Neuronal stem cell (in vitro differentiated cells): ENCODE data around the gene DPM3.

Experiments
- DNase-seq: peaks from one replicate; pipeline ENCODE4 v3.0.0-alpha.2; 2013; ENCODE audit warnings: low spot score
- H2AFZ ChIP-seq: one replicate; pipeline ENCODE4 v1.6.1; 2013; ENCODE audit warnings: mild to moderate bottlenecking, low read length, inconsistent platforms
- H2AK5ac ChIP-seq: 2 replicates; pipeline ENCODE4 v1.6.1; 2013; ENCODE audit warnings: low read depth, mild to moderate bottlenecking, inconsistent platforms, low read length, moderate library complexity, mixed read lengths
- H2BK120ac ChIP-seq: 2 replicates; pipeline ENCODE4 v1.6.1; 2013; ENCODE audit warnings: low read depth, mild to moderate bottlenecking, inconsistent platforms, low read length, moderate library complexity, mixed read lengths
- H2BK12ac ChIP-seq: one replicate; pipeline ENCODE4 v1.6.1; 2013; ENCODE audit warnings: low read length, inconsistent platforms
- H2BK15ac ChIP-seq: 2 replicates; pipeline ENCODE4 v1.6.1; 2013; ENCODE audit warnings: mild to moderate bottlenecking, low read length, inconsistent platforms, mixed read lengths
- H2BK5ac ChIP-seq: one replicate; pipeline ENCODE4 v1.6.1; 2013; ENCODE audit warnings: inconsistent platforms, mild to moderate bottlenecking, low read length, moderate library complexity
- H3K14ac ChIP-seq: one replicate; pipeline ENCODE4 v1.6.1; 2013; ENCODE audit warnings: low read length, inconsistent platforms
- H3K18ac ChIP-seq: 2 replicates; pipeline ENCODE4 v1.6.1; 2013; ENCODE audit warnings: low read length, inconsistent platforms
- H3K23ac ChIP-seq: 2 replicates; pipeline ENCODE4 v1.6.1; 2013; ENCODE audit warnings: low read depth, mild to moderate bottlenecking, mixed read lengths, low read length, inconsistent platforms; ENCODE audit not compliant: poor library complexity
- H3K27ac ChIP-seq: replicated peaks from 3 replicates; pipeline ENCODE4 v1.5.1; 2013; ENCODE audit warnings: low read length, inconsistent platforms
- H3K27me3 ChIP-seq, 3 experiments: 2 replicates each; pipeline ENCODE4 v1.6.1; 2013; ENCODE audit warnings: low read length in 3 of 3, mild to moderate bottlenecking in 2 of 3, inconsistent platforms in 1 of 3, low read depth in 1 of 3, mixed read lengths in 1 of 3, moderate library complexity in 1 of 3; ENCODE audit not compliant: control insufficient read depth in 3 of 3, insufficient read depth in 3 of 3
- H3K36me3 ChIP-seq, 2 donors: replicated peaks in 1 of 2; 2 replicates each; pipeline ENCODE4 v1.6.1; 2013; ENCODE audit warnings: low read length in 2 of 2; ENCODE audit not compliant: control insufficient read depth in 2 of 2, insufficient read depth in 2 of 2
- H3K4ac ChIP-seq: 2 replicates; pipeline ENCODE4 v1.6.1; 2013; ENCODE audit warnings: inconsistent platforms, mild to moderate bottlenecking, low read length, moderate library complexity
- H3K4me1 ChIP-seq, 2 donors: 1 replicate in 1 of 2; 2 replicates in 1 of 2; pipeline ENCODE4 v1.6.1; 2013; ENCODE audit warnings: low read length in 2 of 2, low read depth in 1 of 2; ENCODE audit not compliant: control insufficient read depth in 2 of 2, insufficient read depth in 1 of 2
- H3K4me2 ChIP-seq: one replicate; pipeline ENCODE4 v1.6.1; 2013; ENCODE audit warnings: mild to moderate bottlenecking, low read length, inconsistent platforms; ENCODE audit not compliant: insufficient read depth, poor library complexity, severe bottlenecking
- H3K4me3 ChIP-seq, 2 donors: 2 replicates each; pipeline ENCODE4 v1.5.1; 2013; ENCODE audit warnings: low read length in 2 of 2, mild to moderate bottlenecking in 2 of 2, inconsistent platforms in 1 of 2, moderate library complexity in 1 of 2
- H3K79me1 ChIP-seq: one replicate; pipeline ENCODE4 v1.6.1; 2013; ENCODE audit warnings: low read depth, mild to moderate bottlenecking, inconsistent platforms, low read length, moderate library complexity
- H3K9ac ChIP-seq: one replicate; pipeline ENCODE4 v1.6.1; 2013; ENCODE audit warnings: mild to moderate bottlenecking, low read depth, low read length, inconsistent platforms; ENCODE audit not compliant: poor library complexity
- H3K9me3 ChIP-seq, 2 donors: replicated peaks in 1 of 2; 2 replicates each; pipeline versions ENCODE3 to v1.6.1; 2013; ENCODE audit warnings: low read length in 2 of 2, mild to moderate bottlenecking in 2 of 2, inconsistent platforms in 1 of 2, low read depth in 1 of 2, mixed read lengths in 1 of 2, moderate library complexity in 1 of 2; ENCODE audit not compliant: control insufficient read depth in 2 of 2, insufficient read depth in 1 of 2
- H4K8ac ChIP-seq: one replicate; pipeline ENCODE4 v1.6.1; 2013; ENCODE audit warnings: low read depth, mild to moderate bottlenecking, inconsistent platforms, low read length, moderate library complexity
- H4K91ac ChIP-seq: one replicate; pipeline ENCODE4 v1.6.1; 2013; ENCODE audit warnings: low read length, low read depth, mild to moderate bottlenecking, inconsistent platforms; ENCODE audit not compliant: poor library complexity
- WGBS, 2 donors: extraction: QIAGEN DNeasy Blood & Tissue Kit; methylation state at CpG; one replicate each; pipeline ENCODE4 v1.1.7; 2013; ENCODE audit warnings: missing lambda C conversion rate in 2 of 2, mixed read lengths in 1 of 2; ENCODE audit not compliant: insufficient read length in 2 of 2, insufficient replicate concordance in 1 of 2; ENCODE audit errors: extremely low coverage in 2 of 2; 5-methylcytosine and 5-hydroxymethylcytosine counted together

DPM3 gene

DNA sequence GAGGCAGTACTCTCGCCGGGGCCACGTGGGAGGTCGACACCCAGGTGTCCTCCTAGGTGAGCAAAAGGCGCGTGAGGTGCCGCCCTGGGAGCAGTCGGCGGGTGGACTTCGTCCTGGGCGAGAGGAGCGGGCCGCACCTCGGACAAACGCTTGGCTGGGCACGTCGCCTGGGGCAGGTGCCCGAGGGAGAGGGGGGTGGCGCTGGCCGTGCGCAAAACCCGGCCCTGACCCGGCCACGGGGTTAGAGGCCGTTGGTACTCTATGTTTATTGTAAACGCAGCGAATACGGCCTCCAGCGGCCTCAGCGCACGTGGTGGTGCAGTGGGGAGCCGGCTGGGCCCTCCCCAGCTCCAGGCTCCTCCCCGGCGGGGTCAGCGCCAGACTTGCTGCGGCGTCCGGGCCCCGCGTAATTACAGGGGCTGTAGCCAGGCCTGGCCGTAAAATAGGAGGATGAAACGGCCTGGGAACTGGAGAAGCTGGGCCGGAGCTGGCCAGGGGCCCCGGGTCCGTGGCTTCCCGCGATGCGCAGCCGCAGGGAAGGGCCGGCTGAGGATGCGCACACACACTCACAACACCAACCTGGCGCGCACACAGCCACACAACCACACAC, 14.3 kb downstream of the DPM3 start:
- Histone ChIP-seq H3K27me3 (peaks cover 10 to 80% (median 58%) of the 10 kb centered on the region in 3 experiments), H2BK120ac (no peak overlapping the region), H2BK5ac (peak overlapping the region; percentile 26), H3K9me3 (no peaks in the 10 kb centered on the region), H3K36me3 (no peaks in the 10 kb centered on the region), H3K79me1 (no peaks in the 10 kb centered on the region), H3K14ac (peak overlapping the region; percentile 75), H4K8ac (no peak overlapping the region), H2BK12ac (peak overlapping the region; percentile 98), H3K18ac (peak overlapping the region; percentile 90), H2AK5ac (peak overlapping the region; percentile 87), H2BK15ac (peak overlapping the region; percentile 97), H3K23ac (peak overlapping the region; percentile 29), H3K9ac (peak overlapping the region; percentile 66), H3K4me3 (peak overlapping the region; percentile 27 to 80), H2AFZ (peak overlapping the region; percentile 85), H4K91ac (no peak overlapping the region), H3K4ac (peak overlapping the region; percentile 31), H3K4me1 (peaks cover 36 to 48% of the 10 kb centered on the region in 2 donors), H3K4me2 (peak overlapping the region; percentile 91), H3K27ac (no peak overlapping the region)
- WGBS, 2 donors = no CpG with 5 or more reads among the region's 53 CpGs
- DNase-seq = peak; percentile 32

DNA sequence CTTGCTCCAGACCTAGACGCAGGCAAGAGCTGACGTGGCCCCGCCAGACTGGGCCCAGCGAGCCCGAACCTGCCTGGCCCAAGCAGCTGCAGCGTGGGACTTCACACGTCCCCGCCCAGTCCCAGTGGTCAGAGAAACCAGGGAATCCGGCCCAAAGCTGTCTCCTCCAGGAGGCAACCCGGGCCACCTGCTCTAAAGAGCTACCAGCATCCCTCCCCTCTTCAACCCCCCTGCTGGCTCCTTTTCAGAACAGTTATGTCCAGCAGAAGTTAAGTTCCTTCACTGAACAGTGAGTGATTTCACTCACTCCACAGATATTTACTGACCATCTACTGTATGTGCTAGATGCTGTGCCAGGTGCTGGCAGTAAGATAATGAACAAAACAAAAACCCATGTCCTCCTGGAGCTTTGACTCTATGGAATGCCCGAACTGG, 14.8 kb downstream of the DPM3 start:
- Histone ChIP-seq H2BK12ac (no peak overlapping the region), H3K14ac (peak overlapping the region; percentile 75), H3K9me3 (no peaks in the 10 kb centered on the region), H2BK120ac (no peak overlapping the region), H3K36me3 (no peaks in the 10 kb centered on the region), H3K23ac (peak overlapping the region; percentile 3), H2BK5ac (peak overlapping the region; percentile 26), H3K79me1 (no peaks in the 10 kb centered on the region), H2AFZ (peak overlapping the region; percentile 85), H3K27ac (no peak overlapping the region), H3K4me1 (peaks cover 36 to 46% of the 10 kb centered on the region in 2 donors), H4K8ac (no peak overlapping the region), H3K4me2 (peak overlapping the region; percentile 91), H3K27me3 (peaks cover 10 to 85% (median 58%) of the 10 kb centered on the region in 3 experiments), H4K91ac (no peak overlapping the region), H3K18ac (peak overlapping the region; percentile 90), H3K9ac (peak overlapping the region; percentile 66), H2AK5ac (peak overlapping the region; percentile 87), H2BK15ac (peak overlapping the region; percentile 97), H3K4ac (no peak overlapping the region), H3K4me3 (peak overlapping the region in 1 of 2 donors; percentile 80)
- DNase-seq = no peak
- no CpG with 5 or more reads among the region's 11 CpGs for WGBS, 2 donors

DNA sequence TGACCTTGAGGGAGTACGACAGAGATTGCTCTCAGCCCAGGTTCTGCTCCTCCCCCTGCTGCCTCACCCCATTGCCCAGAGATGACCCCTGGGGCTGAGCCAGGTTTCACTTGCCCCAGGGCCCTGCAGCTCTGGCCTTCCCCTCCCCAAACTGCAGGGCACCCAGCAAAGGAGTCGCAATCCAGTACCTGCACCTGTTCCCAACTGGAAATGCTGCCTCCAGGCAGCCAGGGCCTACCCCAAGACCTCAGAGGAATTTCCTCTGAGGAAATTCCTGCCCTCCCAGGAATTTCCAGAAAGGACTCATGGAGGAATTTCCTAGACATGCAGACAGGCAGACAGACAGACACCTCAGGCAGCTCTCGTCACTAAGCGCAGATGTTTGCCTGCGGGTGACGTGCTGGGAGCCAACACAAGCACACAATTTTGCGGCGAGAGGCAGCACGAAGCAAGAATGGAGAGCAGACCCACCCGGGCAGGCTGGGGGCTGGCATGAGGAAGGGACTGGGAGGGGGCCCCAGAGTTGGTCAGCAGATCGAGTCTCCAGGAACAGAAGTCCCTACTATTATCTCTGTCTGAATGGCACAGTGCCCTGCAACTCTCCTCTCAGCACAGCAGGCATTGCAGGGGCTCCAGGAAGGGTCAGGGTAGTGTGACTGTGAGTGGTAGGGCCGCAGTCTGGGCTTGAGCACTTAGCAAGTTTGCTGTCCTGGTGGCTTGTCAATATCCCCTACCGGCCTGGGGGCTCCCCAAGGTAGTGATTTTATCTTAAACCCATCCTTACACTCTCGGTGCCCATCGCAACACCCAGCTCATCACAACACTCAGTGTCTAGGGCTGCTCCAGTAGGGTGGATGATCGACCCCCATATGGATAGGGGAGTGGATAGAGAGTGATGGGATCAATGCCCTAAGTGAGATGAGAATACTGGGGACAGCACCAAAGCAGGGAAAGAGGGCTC, 15.5 kb downstream of the DPM3 start:
- no peak overlapping the region for H4K8ac ChIP-seq
- H3K4me1 ChIP-seq = peaks cover 32 to 39% of the 10 kb centered on the region in 2 donors
- H3K4me3 ChIP-seq = no peak overlapping the region
- no peaks in the 10 kb centered on the region for H3K9me3 ChIP-seq
- no peak for DNase-seq
- H2BK120ac ChIP-seq = no peak overlapping the region
- H4K91ac ChIP-seq = no peak overlapping the region
- no peaks in the 10 kb centered on the region for H3K79me1 ChIP-seq
- H2AFZ ChIP-seq = no peak overlapping the region
- peak overlapping the region; percentile 81 for H3K18ac ChIP-seq
- no peak overlapping the region for H3K4me2 ChIP-seq
- no peaks in the 10 kb centered on the region for H3K36me3 ChIP-seq
- peak overlapping the region; percentile 57 for H2AK5ac ChIP-seq
- no CpG with 5 or more reads among the region's 16 CpGs for WGBS, 2 donors
- H3K14ac ChIP-seq = no peak overlapping the region
- no peak overlapping the region for H3K9ac ChIP-seq
- no peak overlapping the region for H2BK12ac ChIP-seq
- peak overlapping the region; percentile 82 for H2BK15ac ChIP-seq
- H3K23ac ChIP-seq = peak overlapping the region; percentile 3
- no peak overlapping the region for H3K27ac ChIP-seq
- H2BK5ac ChIP-seq = peak overlapping the region; percentile 26
- H3K4ac ChIP-seq = no peak overlapping the region
- peaks cover 10 to 89% (median 54%) of the 10 kb centered on the region in 3 experiments for H3K27me3 ChIP-seq

DNA sequence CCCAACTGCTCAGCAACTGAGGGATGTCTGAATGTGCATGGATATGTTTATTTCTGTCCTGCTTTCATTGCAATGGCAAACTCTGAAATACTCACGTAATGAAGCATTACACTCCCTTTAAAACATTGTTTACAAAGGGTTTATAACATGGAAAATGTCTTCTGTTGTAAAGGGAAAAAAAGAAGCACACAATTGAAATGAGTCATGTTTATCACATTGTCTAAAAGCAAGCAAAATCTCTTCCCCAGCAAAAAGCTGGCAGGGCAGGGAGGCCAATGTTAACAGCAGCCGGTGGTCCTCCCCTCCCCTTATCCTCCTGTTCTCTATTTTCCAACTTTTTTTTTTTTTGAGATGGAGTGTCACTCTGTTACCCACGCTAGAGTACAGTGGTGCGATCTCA, 16.5 kb downstream of the DPM3 start:
- Histone ChIP-seq H3K4me1 (peaks cover 23 to 30% of the 10 kb centered on the region in 2 donors), H3K23ac (no peak overlapping the region), H3K79me1 (no peaks in the 10 kb centered on the region), H3K9me3 (no peaks in the 10 kb centered on the region), H2BK15ac (no peak overlapping the region), H3K4me3 (no peak overlapping the region), H4K91ac (no peak overlapping the region), H3K27me3 (peaks cover 10 to 86% (median 44%) of the 10 kb centered on the region in 3 experiments), H3K4ac (no peak overlapping the region), H4K8ac (no peak overlapping the region), H3K18ac (no peak overlapping the region), H3K14ac (no peak overlapping the region), H3K9ac (no peak overlapping the region), H3K36me3 (no peaks in the 10 kb centered on the region), H3K4me2 (no peak overlapping the region), H2BK5ac (no peak overlapping the region), H2AFZ (no peak overlapping the region), H3K27ac (no peak overlapping the region), H2BK120ac (no peak overlapping the region), H2AK5ac (no peak overlapping the region), H2BK12ac (no peak overlapping the region)
- no CpG with 5 or more reads among the region's 4 CpGs for WGBS, 2 donors
- no peak for DNase-seq
